K562 (cell line): ENCODE measurements around the gene RTBDN. TPM values are rescaled to one million over a fixed set of nuclear protein-coding genes. Genes with fewer than 3 reads are reported as not detected.

Source experiments
- ESRRA ChIP-seq: fragments of 450-650 bp; IDR thresholded peaks from 2 replicates; pipeline ENCODE4 v1.6.1; 2014; ENCODE audit warnings: low read depth, mild to moderate bottlenecking, moderate library complexity, borderline replicate concordance
- GATAD2B ChIP-seq: fragments of 450-650 bp; IDR thresholded peaks from 2 replicates; pipeline ENCODE4 v1.6.1; 2017; ENCODE audit warnings: mild to moderate bottlenecking, borderline replicate concordance
- HDAC1 ChIP-seq, 2 experiments: fragments of 450-650 bp; IDR thresholded peaks; 2 replicates each; pipeline ENCODE4 v1.6.1; 2016 to 2017; ENCODE audit warnings: inconsistent platforms in 1 of 2, mild to moderate bottlenecking in 1 of 2, moderate library complexity in 1 of 2
- NCOA6 ChIP-seq: fragments of 450-650 bp; IDR thresholded peaks from 2 replicates; pipeline ENCODE4 v1.6.1; 2017; ENCODE audit warnings: mild to moderate bottlenecking
- NR4A1 ChIP-seq, 2 experiments: fragments of 250-450 bp in 1 of 2; fragments of 450-650 bp in 1 of 2; sonication (Bioruptor Pico) in 1 of 2; IDR thresholded peaks; 2 replicates each; pipeline versions ENCODE4 v1.4.0 to v1.6.1; 2016 to 2020; ENCODE audit warnings: mild to moderate bottlenecking in 2 of 2, missing compliant biosample characterization in 1 of 2, missing genetic modification characterization in 1 of 2, moderate library complexity in 1 of 2
- PRPF4 ChIP-seq: fragments of 200-400 bp; formaldehyde crosslinking; IDR thresholded peaks from one replicate; pipeline ENCODE4 v1.6.1; 2017; ENCODE audit warnings: low read length, low read depth, mild to moderate bottlenecking; ENCODE audit not compliant: insufficient read depth, poor library complexity, severe bottlenecking
- RCOR1 ChIP-seq, 2 experiments: IDR thresholded peaks; 2 replicates each; pipeline ENCODE4 v1.6.1; 2012; ENCODE audit warnings: low read depth in 2 of 2, low read length in 2 of 2, borderline replicate concordance in 1 of 2, improper control_type of control experiment in 1 of 2
- STAT5B ChIP-seq: fragments of 250-450 bp; sonication (Bioruptor Pico); IDR thresholded peaks from 2 replicates; pipeline ENCODE4 v1.8.0; 2021; ENCODE audit warnings: mild to moderate bottlenecking, inconsistent platforms
- ZBTB40 ChIP-seq, 2 experiments: fragments of 450-650 bp in 1 of 2; sonication (generic) in 1 of 2; formaldehyde crosslinking in 1 of 2; IDR thresholded peaks; 2 replicates each; pipeline versions ENCODE4 v1.7.1 to v1.9.0; 2016 to 2022; ENCODE audit warnings: inconsistent platforms in 1 of 2, mild to moderate bottlenecking in 1 of 2, missing genetic modification reagents in 1 of 2
- ZNF764 ChIP-seq: fragments of 250-450 bp; sonication (Bioruptor Pico); IDR thresholded peaks from 2 replicates; pipeline ENCODE4 v1.4.0; 2020; ENCODE audit warnings: low read depth, mild to moderate bottlenecking, moderate library complexity
- polyA plus RNA-seq, 8 experiments: library from polyadenylated mRNA; depleted of rRNA in 4 of 8; stranded (reverse) in 5 of 8; unstranded in 3 of 8; fragments of >200 nt; fragmentation: Nextera tagmentation in 2 of 8; fragmentation: Illumina TruSeq in 1 of 8; extraction: Ambion mirVana in 2 of 8; extraction: Trizol in 1 of 8; gene quantifications; 2 replicates each; pipeline versions ENCODE4 v1.2.1 to v1.2.3, GENCODE V29; 2011 to 2014; ENCODE audit warnings: inconsistent platforms in 1 of 8, missing spikeins in 1 of 8
- total RNA-seq, 7 experiments: library from RNA; depleted of rRNA in 6 of 7; stranded (reverse); fragments of >200 nt in 6 of 7; fragmentation: Illumina TruSeq in 2 of 7; extraction: Trizol in 2 of 7; gene quantifications; 2 replicates each; pipeline versions ENCODE4 v1.2.1 to v1.2.3, GENCODE V29; 2011 to 2021; ENCODE audit warnings: low replicate concordance in 1 of 7
- TF ChIP-seq, protein P1 (sequence below): fragments of 450-650 bp; formaldehyde crosslinking; IDR thresholded peaks from 2 replicates; pipeline ENCODE4 v1.4.0; 2022; ENCODE audit warnings: missing genetic modification characterization
- TF ChIP-seq, protein P2 (sequence below), 2 experiments: fragments of 450-650 bp in 1 of 2; sonication (generic) in 1 of 2; formaldehyde crosslinking in 1 of 2; IDR thresholded peaks in 1 of 2; conservative IDR thresholded peaks in 1 of 2; 2 replicates each; pipeline versions ENCODE4 v1.6.1 to v1.8.1; 2016 to 2023; ENCODE audit warnings: mild to moderate bottlenecking in 2 of 2, moderate library complexity in 2 of 2, inconsistent platforms in 1 of 2, missing genetic modification reagents in 1 of 2

Gene RTBDN
- total and polyA plus RNA-seq, 9 of the 15 experiments (the other 6 are each of a cell fraction or from before 2014, with no cell fraction given): 0.20 to 2.3 (median 0.72) TPM; not detected in 1

DNA sequence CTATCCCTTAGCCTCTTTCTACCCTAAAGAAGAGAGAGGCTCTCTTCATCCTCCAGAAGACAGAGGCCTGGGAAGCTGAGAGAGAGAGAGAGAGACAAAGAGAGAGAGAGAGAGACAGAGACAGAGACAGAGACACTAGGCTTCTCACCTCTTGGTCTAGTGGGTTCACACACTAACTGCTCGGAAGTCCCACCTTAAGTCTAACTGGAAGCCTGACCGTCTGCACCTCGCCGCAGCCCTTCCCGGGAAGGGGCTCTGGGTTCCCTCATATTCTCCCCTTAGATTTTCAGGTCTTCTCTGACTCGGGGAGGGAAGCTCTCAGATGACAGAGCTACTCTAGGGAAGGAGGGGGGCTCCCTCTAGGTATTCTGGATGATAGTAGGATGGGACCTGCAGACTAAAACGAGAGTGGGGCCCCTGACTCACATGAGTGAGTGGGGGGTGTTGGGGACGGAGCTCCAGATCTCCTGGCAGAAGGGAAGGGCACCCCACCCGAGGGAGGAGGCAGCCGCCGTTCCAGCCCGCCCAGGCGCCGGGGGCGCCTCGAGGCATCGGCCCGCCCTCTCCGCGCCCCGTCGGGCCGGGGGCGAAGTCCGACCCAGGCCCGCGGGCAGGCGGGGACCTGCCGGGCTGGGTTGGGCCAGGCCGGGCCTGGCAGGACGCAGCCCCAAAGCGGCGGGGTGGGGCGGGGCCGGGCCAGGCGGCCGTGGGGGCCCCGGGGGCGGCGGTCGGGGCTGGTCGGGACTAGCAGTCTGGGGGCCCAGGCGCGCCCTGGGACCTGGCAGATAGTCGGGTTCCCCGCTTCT lies 45.1 kb downstream of the RTBDN start (continued):
- TF ChIP-seq ZBTB40 (IDR thresholded peaks at IDR 0.05) (0 out of 2 replicates have a peak, but pooled peaks have one; percentile 32), ZBTB40 (CRISPR knock-in tag; IDR thresholded peaks at IDR 0.05) (no peak), HDAC1 (IDR thresholded peaks at IDR 0.05) (peak in 1 of 2 experiments; percentile 29; a peak in 2 of 4 replicates), PRPF4 (no peak), ESRRA (no peak), GATAD2B (0 out of 2 replicates have a peak, but pooled peaks have one; percentile 48), NCOA6 (no peak), NR4A1 (CRISPR knock-in tag; IDR thresholded peaks at IDR 0.05) (no peak), NR4A1 (tag; IDR thresholded peaks at IDR 0.05) (0 out of 2 replicates have a peak, but pooled peaks have one; percentile 24), RCOR1 (IDR thresholded peaks at IDR 0.05; ENCODE audit: borderline replicate concordance in 1 of 2, low read depth in 2 of 2, low read length in 2 of 2) (peak in 1 of 2 experiments; percentile 58; a peak in 1 of 4 replicates), ZNF764 (no peak), STAT5B (no peak)
- TF ChIP-seq, protein P1, sequence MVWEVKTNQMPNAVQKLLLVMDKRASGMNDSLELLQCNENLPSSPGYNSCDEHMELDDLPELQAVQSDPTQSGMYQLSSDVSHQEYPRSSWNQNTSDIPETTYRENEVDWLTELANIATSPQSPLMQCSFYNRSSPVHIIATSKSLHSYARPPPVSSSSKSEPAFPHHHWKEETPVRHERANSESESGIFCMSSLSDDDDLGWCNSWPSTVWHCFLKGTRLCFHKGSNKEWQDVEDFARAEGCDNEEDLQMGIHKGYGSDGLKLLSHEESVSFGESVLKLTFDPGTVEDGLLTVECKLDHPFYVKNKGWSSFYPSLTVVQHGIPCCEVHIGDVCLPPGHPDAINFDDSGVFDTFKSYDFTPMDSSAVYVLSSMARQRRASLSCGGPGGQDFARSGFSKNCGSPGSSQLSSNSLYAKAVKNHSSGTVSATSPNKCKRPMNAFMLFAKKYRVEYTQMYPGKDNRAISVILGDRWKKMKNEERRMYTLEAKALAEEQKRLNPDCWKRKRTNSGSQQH: 0 out of 2 replicates have a peak, but pooled peaks have one; percentile 26
- TF ChIP-seq, protein P2, sequence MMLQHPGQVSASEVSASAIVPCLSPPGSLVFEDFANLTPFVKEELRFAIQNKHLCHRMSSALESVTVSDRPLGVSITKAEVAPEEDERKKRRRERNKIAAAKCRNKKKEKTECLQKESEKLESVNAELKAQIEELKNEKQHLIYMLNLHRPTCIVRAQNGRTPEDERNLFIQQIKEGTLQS (IDR thresholded peaks at IDR 0.05): no peak
- TF ChIP-seq, protein P2 (CRISPR knock-in tag; conservative IDR thresholded peaks at IDR 0.05): no peak
